ENCODE results near the gene ALKAL2.
"Not testable (repeated sequence)": the region's sequence is repeated elsewhere in the genome, so short reads cannot be mapped to it uniquely, and the experiment has no call there.

ALKAL2 gene

DNA sequence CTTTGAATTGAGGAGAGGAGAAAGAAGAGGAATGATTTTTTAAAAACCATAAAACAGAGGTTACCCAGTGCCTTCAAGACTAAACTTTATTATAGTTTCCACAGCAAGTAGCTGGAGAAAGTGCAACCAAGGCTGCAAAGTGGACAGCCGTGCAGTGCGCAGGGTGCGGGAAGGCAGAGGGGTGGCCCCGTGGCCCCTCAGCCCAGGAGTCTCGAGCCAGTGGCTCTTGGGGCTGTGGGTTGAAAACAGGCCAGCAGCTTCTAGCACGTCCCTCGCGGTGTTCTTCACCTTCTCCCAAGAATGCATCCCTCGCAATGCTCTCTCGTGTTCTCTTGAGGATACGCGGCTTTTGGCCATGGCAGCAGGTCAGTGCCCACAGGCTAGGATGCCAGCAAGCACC lies 28.5 kb upstream of the ALKAL2 start:
- no peaks in the 10 kb centered on the region for H3K9me3 ChIP-seq (ENCODE audit: control insufficient read depth, insufficient read depth, low read length)
- H3K27me3 ChIP-seq (ENCODE audit: control insufficient read depth, insufficient read depth, low read length), result no peaks in the 10 kb centered on the region
- H3K4me1 ChIP-seq (ENCODE audit: control insufficient read depth, insufficient read depth, low read length), result no peaks in the 10 kb centered on the region
- no peak overlapping the region for H3K4me3 ChIP-seq (ENCODE audit: low read length)
- H3K27ac ChIP-seq (ENCODE audit: low read length), result no peak overlapping the region
- no peak for DNase-seq (ENCODE audit: low read depth, low spot score)
- H3K36me3 ChIP-seq (ENCODE audit: control insufficient read depth, insufficient read depth, low read length), result no peaks in the 10 kb centered on the region
- no CpG with 5 or more reads among the region's 12 CpGs for WGBS (ENCODE audit: insufficient coverage, insufficient read length)

DNA sequence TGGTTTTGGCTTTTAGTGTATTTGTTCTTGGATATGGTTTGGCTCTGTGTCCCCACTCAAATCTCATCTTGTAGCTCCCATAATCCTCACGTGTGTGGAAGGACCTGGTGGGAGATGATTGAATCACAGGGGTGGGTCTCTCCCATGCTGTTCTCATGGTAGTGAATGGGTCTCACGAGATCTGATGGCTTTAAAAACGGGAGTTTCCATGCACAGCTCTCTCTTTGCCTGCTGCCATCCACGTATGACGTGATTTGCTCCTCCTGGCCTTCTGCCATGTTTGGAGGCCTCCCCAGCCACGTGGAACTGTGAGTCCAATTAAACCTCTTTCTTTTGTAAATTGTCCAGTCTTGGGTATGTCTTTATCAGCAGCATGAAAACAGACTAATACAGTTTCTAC lies 28.0 kb upstream of the ALKAL2 start:
- not testable (repeated sequence) for H3K9me3 ChIP-seq (ENCODE audit: control insufficient read depth, insufficient read depth, low read length); DNase-seq (ENCODE audit: low read depth, low spot score); H3K27ac ChIP-seq (ENCODE audit: low read length); H3K4me3 ChIP-seq (ENCODE audit: low read length); H3K27me3 ChIP-seq (ENCODE audit: control insufficient read depth, insufficient read depth, low read length); H3K4me1 ChIP-seq (ENCODE audit: control insufficient read depth, insufficient read depth, low read length); H3K36me3 ChIP-seq (ENCODE audit: control insufficient read depth, insufficient read depth, low read length)
- WGBS (ENCODE audit: insufficient coverage, insufficient read length), result no CpG with 5 or more reads among the region's 6 CpGs

DNA sequence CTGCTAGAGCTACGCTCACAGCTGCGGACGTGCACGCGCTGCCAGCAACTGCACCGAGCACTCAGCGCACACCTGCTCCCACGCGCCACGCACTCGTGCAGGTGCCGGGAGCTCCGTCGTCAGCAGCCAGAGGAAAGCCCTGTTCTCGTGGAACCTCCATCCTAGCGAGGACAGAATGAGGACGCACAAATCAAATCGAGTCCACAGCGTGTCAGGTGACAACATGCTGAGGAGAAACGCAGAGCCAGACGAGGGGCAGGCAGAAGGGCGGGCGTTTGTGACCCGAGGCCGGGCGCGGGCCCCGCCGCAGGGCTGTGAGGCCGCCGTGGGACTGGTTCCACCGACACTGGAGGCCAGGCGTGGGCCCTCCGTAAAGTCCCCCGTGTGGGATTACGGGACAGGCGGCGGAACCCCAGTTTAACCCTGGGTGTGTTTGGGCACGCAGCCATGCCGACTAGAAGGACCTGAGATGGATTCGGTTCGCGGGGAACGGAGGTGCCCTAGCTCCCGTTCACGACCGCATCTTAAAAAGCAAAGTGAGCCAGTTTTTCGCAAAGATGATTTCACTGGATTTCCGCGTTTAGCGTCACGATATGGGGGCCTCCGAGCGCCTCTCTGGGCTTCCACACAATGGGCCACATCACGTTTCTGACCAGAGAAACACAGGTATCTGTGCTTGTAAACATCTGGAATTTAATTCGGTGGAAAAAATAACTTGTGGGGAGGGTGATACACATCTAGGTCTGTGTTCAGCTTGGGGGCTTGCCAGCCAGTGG lies 26.9 kb upstream of the ALKAL2 start:
- H3K36me3 ChIP-seq (ENCODE audit: control insufficient read depth, insufficient read depth, low read length), result no peaks in the 10 kb centered on the region
- no peak for DNase-seq (ENCODE audit: low read depth, low spot score)
- H3K9me3 ChIP-seq (ENCODE audit: control insufficient read depth, insufficient read depth, low read length), result no peaks in the 10 kb centered on the region
- no CpG with 5 or more reads among the region's 56 CpGs for WGBS (ENCODE audit: insufficient coverage, insufficient read length)
- no peak overlapping the region for H3K4me3 ChIP-seq (ENCODE audit: low read length)
- H3K4me1 ChIP-seq (ENCODE audit: control insufficient read depth, insufficient read depth, low read length), result no peaks in the 10 kb centered on the region; the same call in 1 of the 2 replicates
- H3K27ac ChIP-seq (ENCODE audit: low read length), result no peak overlapping the region
- H3K27me3 ChIP-seq (ENCODE audit: control insufficient read depth, insufficient read depth, low read length), result no peaks in the 10 kb centered on the region

DNA sequence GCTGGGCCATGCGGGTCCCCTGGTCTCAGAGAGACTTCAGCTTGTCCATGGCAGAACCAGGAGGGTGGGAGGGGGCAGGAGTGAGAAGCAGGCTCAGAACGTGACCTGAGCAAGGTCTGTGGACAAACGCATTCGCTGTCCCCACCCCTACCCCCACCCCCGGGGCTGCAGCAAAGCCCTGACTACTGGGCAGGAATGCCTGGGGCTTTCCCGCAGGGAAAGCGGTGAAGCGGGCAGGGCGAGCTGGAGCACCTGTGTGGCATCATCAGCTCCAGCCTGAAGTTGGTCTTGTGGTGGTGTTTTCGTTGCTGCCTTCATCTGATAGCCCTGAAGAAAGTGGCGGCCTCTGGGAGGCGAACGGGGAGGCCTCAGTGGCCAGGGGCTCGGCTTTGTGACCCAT lies 26.1 kb upstream of the ALKAL2 start:
- Histone ChIP-seq H3K4me1 (ENCODE audit: control insufficient read depth, insufficient read depth, low read length) (peaks cover 3% of the 10 kb centered on the region; the same call in 1 of the 2 replicates), H3K36me3 (ENCODE audit: control insufficient read depth, insufficient read depth, low read length) (no peaks in the 10 kb centered on the region), H3K27me3 (ENCODE audit: control insufficient read depth, insufficient read depth, low read length) (no peaks in the 10 kb centered on the region), H3K4me3 (ENCODE audit: low read length) (no peak overlapping the region), H3K27ac (ENCODE audit: low read length) (no peak overlapping the region), H3K9me3 (ENCODE audit: control insufficient read depth, insufficient read depth, low read length) (no peaks in the 10 kb centered on the region)
- no peak for DNase-seq (ENCODE audit: low read depth, low spot score)
- no CpG with 5 or more reads among the region's 14 CpGs for WGBS (ENCODE audit: insufficient coverage, insufficient read length)

DNA sequence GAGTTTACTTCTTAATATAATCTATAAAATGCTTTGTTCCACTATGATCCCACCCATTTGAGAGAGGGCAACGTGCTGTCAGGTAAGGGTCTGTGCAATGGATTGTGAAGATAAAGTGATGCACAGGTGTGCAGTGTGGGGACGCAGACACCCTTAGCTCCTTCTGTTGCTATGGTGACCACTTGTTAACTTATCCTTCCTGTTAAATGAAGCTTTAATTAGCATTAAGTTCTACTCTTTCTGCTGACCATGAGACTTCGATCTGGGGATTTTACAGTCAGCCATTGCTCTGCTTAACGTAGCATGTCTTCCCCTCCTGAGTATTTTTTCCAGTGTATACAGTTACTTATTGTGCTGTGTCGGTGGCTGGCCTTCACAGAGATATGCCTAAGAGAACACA lies 23.1 kb upstream of the ALKAL2 start:
- no CpG with 5 or more reads among the region's 5 CpGs for WGBS (ENCODE audit: insufficient coverage, insufficient read length)
- Histone ChIP-seq H3K9me3 (ENCODE audit: control insufficient read depth, insufficient read depth, low read length) (no peaks in the 10 kb centered on the region), H3K4me3 (ENCODE audit: low read length) (no peak overlapping the region), H3K27me3 (ENCODE audit: control insufficient read depth, insufficient read depth, low read length) (no peaks in the 10 kb centered on the region), H3K27ac (ENCODE audit: low read length) (no peak overlapping the region), H3K36me3 (ENCODE audit: control insufficient read depth, insufficient read depth, low read length) (no peaks in the 10 kb centered on the region), H3K4me1 (ENCODE audit: control insufficient read depth, insufficient read depth, low read length) (peaks cover 4% of the 10 kb centered on the region; the same call in 1 of the 2 replicates)
- no peak for DNase-seq (ENCODE audit: low read depth, low spot score)

DNA sequence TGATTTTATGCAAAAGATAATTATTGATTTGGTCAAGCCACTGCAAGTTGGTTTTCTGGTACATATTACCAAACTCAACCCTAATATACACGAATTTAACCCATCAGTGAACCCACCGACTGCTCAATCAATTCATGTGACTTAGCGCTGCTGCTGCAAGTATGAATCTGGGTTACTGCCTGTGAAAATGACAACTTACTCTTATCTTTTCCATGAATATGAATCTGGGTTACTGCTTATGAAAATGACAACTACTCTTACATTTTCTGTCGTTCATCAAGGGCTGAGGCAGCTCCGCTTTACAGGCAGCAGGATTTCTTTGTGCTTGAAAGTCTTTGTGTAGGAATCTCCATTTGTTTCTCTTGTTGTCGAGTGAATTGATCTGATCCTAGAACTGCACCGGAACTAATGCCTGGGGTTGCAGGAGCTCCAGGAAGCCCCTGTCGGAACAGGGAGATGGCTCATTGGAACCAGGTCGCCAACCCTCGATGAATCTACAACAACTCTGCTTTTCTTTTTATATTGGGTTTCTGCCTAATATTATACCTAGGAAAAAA lies 22.1 kb upstream of the ALKAL2 start:
- Histone ChIP-seq H3K27ac (ENCODE audit: low read length) (no peak overlapping the region), H3K36me3 (ENCODE audit: control insufficient read depth, insufficient read depth, low read length) (no peaks in the 10 kb centered on the region), H3K9me3 (ENCODE audit: control insufficient read depth, insufficient read depth, low read length) (no peaks in the 10 kb centered on the region), H3K4me1 (ENCODE audit: control insufficient read depth, insufficient read depth, low read length) (peaks cover 4% of the 10 kb centered on the region; the same call in 1 of the 2 replicates), H3K4me3 (ENCODE audit: low read length) (no peak overlapping the region), H3K27me3 (ENCODE audit: control insufficient read depth, insufficient read depth, low read length) (no peaks in the 10 kb centered on the region)
- DNase-seq (ENCODE audit: low read depth, low spot score), result no peak
- no CpG with 5 or more reads among the region's 10 CpGs for WGBS (ENCODE audit: insufficient coverage, insufficient read length)

DNA sequence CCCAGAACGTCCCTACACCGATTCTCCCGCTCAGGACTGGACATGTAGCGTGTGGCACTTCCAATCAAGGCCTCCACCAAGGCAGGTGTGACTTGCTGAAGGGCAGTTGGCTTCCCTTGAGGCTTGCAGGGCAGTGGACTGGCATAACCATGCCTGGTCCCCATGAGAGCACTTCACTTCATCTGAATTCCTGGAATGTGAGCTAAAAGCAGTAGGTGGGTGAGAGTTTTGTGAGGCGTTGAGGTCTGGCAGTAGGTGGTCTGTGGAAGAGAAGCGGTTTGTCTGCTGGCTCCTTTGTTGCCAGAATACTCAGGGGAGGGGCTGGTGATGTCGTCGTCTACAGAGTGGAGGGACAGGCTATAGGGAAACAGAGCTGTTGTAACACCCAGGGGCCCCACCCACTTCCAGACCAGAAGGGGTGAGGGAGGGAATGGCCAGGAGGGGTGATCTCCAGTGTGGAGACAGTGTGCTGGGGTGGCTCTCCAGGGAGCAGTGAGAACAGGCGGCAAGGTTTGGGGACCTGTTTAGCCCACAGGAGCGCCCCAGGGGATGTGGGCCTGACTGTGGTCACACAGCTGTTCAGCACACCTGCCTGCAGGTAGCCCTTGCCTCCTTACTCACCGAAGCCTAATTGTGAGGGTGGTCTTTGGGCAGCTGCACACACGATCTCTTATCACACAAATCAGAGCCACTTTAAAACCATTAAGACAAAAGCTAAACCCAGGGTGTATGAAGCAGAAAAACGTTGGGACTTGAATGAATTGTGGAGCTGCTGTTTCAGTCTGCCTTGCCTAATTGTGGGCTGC lies 21.5 kb upstream of the ALKAL2 start:
- Histone ChIP-seq H3K9me3 (ENCODE audit: control insufficient read depth, insufficient read depth, low read length) (no peaks in the 10 kb centered on the region), H3K4me3 (ENCODE audit: low read length) (no peak overlapping the region), H3K27me3 (ENCODE audit: control insufficient read depth, insufficient read depth, low read length) (no peaks in the 10 kb centered on the region), H3K36me3 (ENCODE audit: control insufficient read depth, insufficient read depth, low read length) (no peaks in the 10 kb centered on the region), H3K27ac (ENCODE audit: low read length) (no peak overlapping the region), H3K4me1 (ENCODE audit: control insufficient read depth, insufficient read depth, low read length) (peaks cover 4% of the 10 kb centered on the region; the same call in 1 of the 2 replicates)
- no CpG with 5 or more reads among the region's 13 CpGs for WGBS (ENCODE audit: insufficient coverage, insufficient read length)
- peak; percentile 61 for DNase-seq (ENCODE audit: low read depth, low spot score)

DNA sequence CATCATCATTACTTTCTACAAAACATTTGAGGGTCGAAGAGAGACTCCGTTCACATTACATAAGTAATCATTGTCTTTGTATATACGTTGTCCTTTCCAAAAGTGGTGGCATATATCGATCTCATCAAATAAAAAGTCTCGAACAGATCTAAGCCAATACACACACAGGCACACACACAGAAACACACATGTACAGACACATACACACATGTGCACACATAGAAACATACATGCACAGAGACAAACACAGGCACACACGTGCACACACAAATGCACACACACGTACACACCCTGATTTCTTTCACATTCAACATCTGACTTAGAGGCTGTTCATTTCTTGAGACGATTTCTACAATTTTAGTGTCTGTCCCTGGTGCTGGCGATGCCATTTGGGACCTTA lies 17.5 kb upstream of the ALKAL2 start:
- WGBS (ENCODE audit: insufficient coverage, insufficient read length), result no CpG with 5 or more reads among the region's 9 CpGs
- H3K9me3 ChIP-seq (ENCODE audit: control insufficient read depth, insufficient read depth, low read length), result no peaks in the 10 kb centered on the region
- H3K27me3 ChIP-seq (ENCODE audit: control insufficient read depth, insufficient read depth, low read length), result no peaks in the 10 kb centered on the region
- peaks cover 4% of the 10 kb centered on the region; the same call in 1 of the 2 replicates for H3K4me1 ChIP-seq (ENCODE audit: control insufficient read depth, insufficient read depth, low read length)
- no peaks in the 10 kb centered on the region for H3K36me3 ChIP-seq (ENCODE audit: control insufficient read depth, insufficient read depth, low read length)
- no peak overlapping the region for H3K4me3 ChIP-seq (ENCODE audit: low read length)
- no peak for DNase-seq (ENCODE audit: low read depth, low spot score)
- no peak overlapping the region for H3K27ac ChIP-seq (ENCODE audit: low read length)

DNA sequence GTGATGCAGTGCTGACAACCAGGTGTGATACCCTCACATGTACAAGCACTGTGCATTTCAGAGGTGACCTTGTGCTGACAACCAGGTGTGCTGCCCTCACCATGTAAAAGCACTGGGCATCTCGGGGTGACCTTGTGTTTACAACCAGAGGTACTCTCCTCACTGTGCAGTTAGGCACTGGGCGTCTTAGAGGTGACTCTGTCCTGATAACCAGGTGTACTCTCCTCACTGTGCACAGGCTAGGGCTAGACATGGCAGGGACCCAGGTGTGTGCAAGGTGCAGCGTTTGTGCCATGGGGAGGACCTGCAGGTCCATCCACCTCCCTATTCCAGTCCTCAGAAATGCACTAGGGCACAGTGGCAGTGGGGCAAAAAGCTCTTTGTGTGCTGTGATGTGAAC lies 8.5 kb upstream of the ALKAL2 start:
- Histone ChIP-seq H3K4me1 (ENCODE audit: control insufficient read depth, insufficient read depth, low read length) (no peaks in the 10 kb centered on the region), H3K36me3 (ENCODE audit: control insufficient read depth, insufficient read depth, low read length) (no peaks in the 10 kb centered on the region), H3K4me3 (ENCODE audit: low read length) (no peak overlapping the region), H3K9me3 (ENCODE audit: control insufficient read depth, insufficient read depth, low read length) (no peaks in the 10 kb centered on the region), H3K27me3 (ENCODE audit: control insufficient read depth, insufficient read depth, low read length) (no peaks in the 10 kb centered on the region), H3K27ac (ENCODE audit: low read length) (no peak overlapping the region)
- no peak for DNase-seq (ENCODE audit: low read depth, low spot score)
- WGBS (ENCODE audit: insufficient coverage, insufficient read length), result no CpG with 5 or more reads among the region's 3 CpGs

DNA sequence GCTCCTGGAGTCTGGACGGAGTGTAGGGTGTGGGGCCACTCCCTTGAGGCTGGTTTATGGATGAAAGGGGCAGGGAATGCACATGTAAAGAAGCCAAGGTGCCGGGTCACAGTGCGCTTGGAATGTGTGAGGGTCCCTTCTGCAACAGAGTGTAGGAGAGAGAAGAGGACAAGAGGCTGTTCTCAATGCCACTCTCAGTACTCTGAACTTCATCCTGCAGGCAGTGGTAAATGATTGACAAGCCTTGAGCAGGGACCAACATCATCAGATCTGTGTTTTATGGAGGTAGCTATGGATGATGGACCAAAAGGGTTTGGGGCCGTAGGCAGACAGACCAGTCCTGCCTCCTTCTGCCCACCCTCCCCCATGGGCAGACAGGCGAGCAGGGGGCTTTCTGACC lies 7.2 kb upstream of the ALKAL2 start:
- DNase-seq (ENCODE audit: low read depth, low spot score), result no peak
- H3K27me3 ChIP-seq (ENCODE audit: control insufficient read depth, insufficient read depth, low read length), result no peaks in the 10 kb centered on the region
- no peaks in the 10 kb centered on the region for H3K4me1 ChIP-seq (ENCODE audit: control insufficient read depth, insufficient read depth, low read length)
- no peak overlapping the region for H3K4me3 ChIP-seq (ENCODE audit: low read length)
- H3K36me3 ChIP-seq (ENCODE audit: control insufficient read depth, insufficient read depth, low read length), result no peaks in the 10 kb centered on the region
- WGBS (ENCODE audit: insufficient coverage, insufficient read length), result no CpG with 5 or more reads among the region's 5 CpGs
- no peaks in the 10 kb centered on the region for H3K9me3 ChIP-seq (ENCODE audit: control insufficient read depth, insufficient read depth, low read length)
- H3K27ac ChIP-seq (ENCODE audit: low read length), result no peak overlapping the region
